CD8-positive, alpha-beta memory T cell (primary cell): ENCODE results near the gene GCSH. TPM values are rescaled to one million over a fixed set of nuclear protein-coding genes. Genes with fewer than 3 reads are reported as not detected.

ENCODE experiments used
- CTCF ChIA-PET: fragments of 350-600 bp; sonication (Branson Sonifier 250); formaldehyde crosslinking; loops from one replicate; lab custom pipeline; 2021; ENCODE audit warnings: antibody characterized with exemption; lab: Charles Lee
- POLR2A ChIA-PET: fragments of 350-600 bp; sonication (Branson Sonifier 250); formaldehyde crosslinking; loops from one replicate; lab custom pipeline; 2021; ENCODE audit warnings: antibody characterized with exemption; lab: Charles Lee
- DNase-seq, 5 donors: peaks; one replicate each; pipeline versions ENCODE4 v3.0.0 to v3.0.0-alpha.2; 2020 to 2022; ENCODE audit warnings: mixed read lengths in 1 of 5
- H3K27ac ChIP-seq: one replicate; pipeline ENCODE4 v1.7.0; 2013; ENCODE audit warnings: low read depth, mild to moderate bottlenecking, low read length, moderate library complexity
- H3K27me3 ChIP-seq: 2 replicates; pipeline ENCODE4 v1.7.0; 2013; ENCODE audit warnings: low read length, mild to moderate bottlenecking; ENCODE audit not compliant: insufficient read depth, poor library complexity, severe bottlenecking
- H3K36me3 ChIP-seq: 2 replicates; pipeline ENCODE4 v1.7.0; 2013; ENCODE audit warnings: mild to moderate bottlenecking, low read length, moderate library complexity; ENCODE audit not compliant: insufficient read depth
- H3K4me1 ChIP-seq: 2 replicates; pipeline ENCODE4 v1.7.0; 2013; ENCODE audit warnings: mild to moderate bottlenecking, low read length, moderate library complexity; ENCODE audit not compliant: insufficient read depth
- H3K4me3 ChIP-seq: 2 replicates; pipeline ENCODE4 v1.7.0; 2013; ENCODE audit warnings: mild to moderate bottlenecking, low read length
- H3K9me3 ChIP-seq: 2 replicates; pipeline ENCODE4 v1.7.0; 2013; ENCODE audit warnings: mild to moderate bottlenecking, low read length
- H3K27ac Mint-ChIP-seq, 8 donors: one replicate each; pipeline ENCODE4 v1.8.0; 2020 to 2021; ENCODE audit warnings: mixed read lengths in 8 of 8, mild to moderate bottlenecking in 6 of 8, inconsistent platforms in 3 of 8, moderate library complexity in 3 of 8
- H3K27me3 Mint-ChIP-seq, 2 donors: one replicate each; pipeline ENCODE4 v1.8.0; 2020 to 2021; ENCODE audit warnings: mixed read lengths in 2 of 2, mild to moderate bottlenecking in 1 of 2, moderate library complexity in 1 of 2
- H3K36me3 Mint-ChIP-seq, 3 donors: one replicate each; pipeline ENCODE4 v1.8.0; 2020 to 2021; ENCODE audit warnings: mixed read lengths in 3 of 3, inconsistent platforms in 1 of 3, mild to moderate bottlenecking in 1 of 3
- H3K4me1 Mint-ChIP-seq, 3 donors: one replicate each; pipeline ENCODE4 v1.8.0; 2020 to 2021; ENCODE audit warnings: mixed read lengths in 3 of 3, inconsistent platforms in 1 of 3, mild to moderate bottlenecking in 1 of 3
- H3K4me3 Mint-ChIP-seq, 7 donors: one replicate each; pipeline ENCODE4 v1.8.0; 2020 to 2021; ENCODE audit warnings: mixed read lengths in 7 of 7, mild to moderate bottlenecking in 6 of 7, moderate library complexity in 4 of 7, inconsistent platforms in 2 of 7
- H3K9me3 Mint-ChIP-seq, 5 donors: one replicate each; pipeline ENCODE4 v1.8.0; 2020 to 2022; ENCODE audit warnings: mixed read lengths in 5 of 5, mild to moderate bottlenecking in 3 of 5, moderate library complexity in 2 of 5, inconsistent platforms in 1 of 5
- polyA plus RNA-seq: library from polyadenylated mRNA; unstranded; fragments of 300-500 nt; fragmentation: Illumina TruSeq; gene quantifications from one replicate; pipeline ENCODE4 v1.2.3, GENCODE V29; 2021
- total RNA-seq, 2 experiments: library from RNA; stranded (reverse); gene quantifications; one replicate each; pipeline ENCODE4 v1.2.3, GENCODE V29; 2021

The GCSH gene
- total and polyA plus RNA-seq, 3 experiments from 2014 or later: 9.3 to 26.0 (median 23.4) TPM

DNA sequence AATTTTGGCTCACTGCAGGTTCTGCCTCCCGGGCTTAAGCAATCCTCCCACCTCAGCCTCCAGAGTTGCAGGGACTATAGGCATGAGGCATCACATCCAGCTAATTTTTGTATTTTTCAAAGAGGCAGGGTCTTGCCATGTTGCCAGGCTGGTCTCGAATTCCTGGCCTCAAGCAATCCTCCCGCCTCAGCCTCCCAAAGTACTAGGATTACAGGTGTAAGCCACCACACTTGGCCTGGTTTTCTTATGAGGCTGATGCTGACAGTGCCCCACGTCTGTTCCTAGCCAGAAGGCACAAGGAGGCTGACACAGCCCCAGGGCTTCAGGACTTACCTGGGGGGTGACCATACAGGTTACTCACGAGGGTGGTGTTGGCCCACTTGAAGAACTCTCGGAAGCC, 33.9 kb upstream of the GCSH start:
- no peaks in the 10 kb centered on the region for H3K9me3 ChIP-seq
- Mint-ChIP-seq H3K9me3 (no peaks in the 10 kb centered on the region), H3K36me3 (no peaks in the 10 kb centered on the region), H3K4me3 (no peak overlapping the region), H3K4me1 (no peaks in the 10 kb centered on the region), H3K27me3 (peaks cover 0 to 2% of the 10 kb centered on the region in 2 donors), H3K27ac (no peak overlapping the region)
- peaks cover 3% of the 10 kb centered on the region for H3K27me3 ChIP-seq
- ChIA-PET POLR2A (no interaction called here), CTCF (interaction anchor here (0.6 kb wide), 1 partner anchor 130 kb away, joined by 5 read pairs; no protein-coding TSS in a partner anchor)
- H3K4me3 ChIP-seq: no peak overlapping the region
- H3K4me1 ChIP-seq: no peaks in the 10 kb centered on the region
- no peaks in the 10 kb centered on the region for H3K36me3 ChIP-seq
- no peak overlapping the region for H3K27ac ChIP-seq
- DNase-seq: no peak

DNA sequence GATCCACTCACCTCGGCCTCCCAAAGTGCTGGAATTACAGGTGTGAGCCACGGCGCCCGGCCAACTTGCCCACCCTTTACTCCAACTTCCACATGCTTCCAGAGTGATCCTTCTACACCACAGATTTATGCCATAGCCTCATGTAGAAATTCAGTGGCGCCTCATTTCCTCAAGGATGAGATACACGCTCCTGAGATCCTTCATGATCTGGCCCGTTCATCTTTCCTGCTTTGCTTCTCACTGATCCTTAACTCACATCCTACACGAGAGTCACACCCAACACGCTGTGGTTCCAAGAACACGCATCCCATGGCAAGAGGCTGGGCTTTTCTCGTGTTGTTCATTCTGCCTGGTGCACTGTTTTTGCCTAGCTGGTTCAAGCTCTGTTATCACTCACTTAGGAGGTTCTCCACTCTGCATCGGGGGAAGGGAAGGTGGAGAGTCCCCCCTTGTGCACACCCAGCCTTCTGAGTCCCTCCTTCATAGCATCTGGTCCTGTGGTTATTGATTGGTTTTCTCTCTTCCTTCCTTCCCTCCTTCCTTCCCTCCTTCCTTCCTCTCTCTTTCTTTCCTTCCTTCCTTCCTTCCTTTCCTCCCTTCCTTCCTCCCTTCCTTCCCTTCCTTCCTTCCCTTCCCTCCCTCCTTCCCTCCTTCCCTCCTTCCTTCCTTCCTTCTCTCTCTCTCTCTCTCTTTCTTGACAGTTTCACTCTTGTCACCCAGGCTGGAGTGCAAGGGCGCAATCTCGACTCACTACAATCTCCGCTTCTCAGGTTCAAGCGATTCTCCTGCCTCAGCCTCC, 32.7 kb upstream of the GCSH start:
- no peaks in the 10 kb centered on the region for H3K36me3 Mint-ChIP-seq
- Histone ChIP-seq H3K4me1 (no peaks in the 10 kb centered on the region), H3K27ac (no peak overlapping the region), H3K4me3 (no peak overlapping the region), H3K36me3 (no peaks in the 10 kb centered on the region), H3K27me3 (peaks cover 3% of the 10 kb centered on the region), H3K9me3 (no peaks in the 10 kb centered on the region)
- no peak for DNase-seq
- ChIA-PET POLR2A (no interaction called here), CTCF (interaction anchor here (0.6 kb wide), 1 partner anchor 131 kb away, joined by 5 read pairs; no protein-coding TSS in a partner anchor)
- H3K4me1 Mint-ChIP-seq: no peaks in the 10 kb centered on the region
- no peak overlapping the region for H3K27ac Mint-ChIP-seq
- H3K27me3 Mint-ChIP-seq: peaks cover 0 to 4% of the 10 kb centered on the region in 2 donors
- H3K4me3 Mint-ChIP-seq: no peak overlapping the region
- H3K9me3 Mint-ChIP-seq: no peaks in the 10 kb centered on the region

DNA sequence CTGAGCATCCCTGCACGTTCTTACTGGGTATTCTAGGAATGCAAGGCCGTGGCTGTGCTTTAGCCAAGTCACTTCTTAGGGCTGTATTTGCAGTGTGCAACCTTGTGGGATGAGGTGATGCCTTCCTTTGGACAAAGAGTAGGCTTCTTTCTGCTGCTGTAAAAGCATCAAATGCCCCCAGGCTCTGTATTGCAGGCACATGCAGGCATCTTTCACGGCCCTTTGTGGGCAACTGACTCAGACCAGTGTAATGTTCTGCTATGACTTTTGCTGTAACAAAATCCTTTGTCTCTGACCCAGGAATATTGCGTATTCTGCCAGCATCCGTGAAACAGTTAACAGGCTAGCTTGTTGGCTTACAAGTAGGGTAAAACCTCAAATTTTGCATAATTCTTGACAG, 30.9 kb upstream of the GCSH start:
- peaks cover 3% of the 10 kb centered on the region for H3K27me3 ChIP-seq
- no peaks in the 10 kb centered on the region for H3K9me3 ChIP-seq
- POLR2A ChIA-PET: no interaction called here
- Mint-ChIP-seq H3K27ac (no peak overlapping the region), H3K4me3 (no peak overlapping the region), H3K9me3 (no peaks in the 10 kb centered on the region), H3K36me3 (no peaks in the 10 kb centered on the region), H3K27me3 (peaks cover 0 to 5% of the 10 kb centered on the region in 2 donors), H3K4me1 (no peaks in the 10 kb centered on the region)
- no peak overlapping the region for H3K27ac ChIP-seq
- no peak overlapping the region for H3K4me3 ChIP-seq
- no peaks in the 10 kb centered on the region for H3K4me1 ChIP-seq
- H3K36me3 ChIP-seq: no peaks in the 10 kb centered on the region
- no peak for DNase-seq
- CTCF ChIA-PET: no interaction called here

DNA sequence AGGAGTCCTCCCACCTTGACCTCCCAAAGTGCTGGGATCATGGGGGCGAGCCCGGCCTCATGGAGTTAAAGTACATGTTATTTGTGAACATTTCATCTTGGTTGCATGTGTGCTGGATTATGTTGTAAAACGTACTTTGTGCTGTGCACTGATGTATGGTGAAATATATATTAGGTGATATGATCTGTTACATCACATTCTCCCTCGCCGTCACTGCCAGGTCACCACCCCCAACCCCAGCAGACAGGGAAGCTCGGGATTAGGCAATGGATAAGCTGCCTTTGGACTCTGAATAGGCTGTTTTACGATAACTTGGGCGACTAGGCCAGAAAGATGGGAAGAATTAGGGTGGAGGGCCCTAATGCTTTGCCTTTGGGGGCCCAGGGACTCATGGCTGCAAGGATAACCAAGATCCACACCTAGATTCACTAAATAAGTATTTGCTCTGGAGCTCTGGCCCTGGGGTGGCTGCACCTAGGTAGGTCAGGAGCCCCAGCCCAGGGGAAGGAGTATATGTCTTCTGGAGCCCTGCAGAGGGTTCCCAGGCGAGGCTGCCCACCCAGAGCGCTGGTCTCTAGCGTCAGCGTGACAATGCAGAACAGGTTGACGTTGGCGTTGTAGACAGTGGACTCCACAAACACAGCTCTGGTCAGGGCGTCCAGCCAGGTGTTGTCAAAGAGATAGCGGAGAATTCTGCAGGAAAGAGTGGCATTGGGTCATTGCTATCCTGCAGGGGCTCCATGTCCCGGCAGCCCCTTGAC, 27.1 kb upstream of the GCSH start:
- Mint-ChIP-seq H3K27ac (no peak overlapping the region), H3K9me3 (no peaks in the 10 kb centered on the region)
- no peaks in the 10 kb centered on the region for H3K9me3 ChIP-seq

DNA sequence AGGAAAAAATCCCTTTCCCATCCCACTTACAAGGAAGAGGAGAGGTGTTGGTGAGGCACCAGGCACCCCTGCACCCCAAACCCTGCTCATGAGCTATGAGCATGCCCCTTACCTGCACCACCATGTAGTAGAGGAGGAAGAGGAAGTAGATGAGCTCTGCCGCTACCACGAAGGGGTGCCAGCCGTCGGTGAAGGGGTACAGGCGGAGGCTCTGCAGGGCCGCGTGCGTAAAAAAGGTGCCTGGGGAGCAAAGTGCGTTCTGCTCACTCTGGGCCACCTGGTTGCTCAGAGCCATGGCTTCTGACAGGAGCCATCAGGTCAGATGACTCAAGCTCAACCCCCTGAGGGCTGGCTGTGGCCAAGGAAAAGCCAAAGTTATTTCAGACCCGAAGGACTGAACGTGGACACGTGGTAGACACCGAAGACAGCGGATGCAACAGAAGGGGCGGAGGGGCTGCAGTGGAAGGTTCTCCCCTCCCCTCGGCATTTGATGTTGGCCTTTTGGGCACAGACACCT, 25.3 kb upstream of the GCSH start:
- H3K36me3 Mint-ChIP-seq: no peaks in the 10 kb centered on the region
- H3K27me3 Mint-ChIP-seq: peaks cover 13 to 14% of the 10 kb centered on the region in 2 donors
- no peak overlapping the region for H3K27ac Mint-ChIP-seq
- Histone ChIP-seq H3K4me3 (no peak overlapping the region), H3K4me1 (no peaks in the 10 kb centered on the region), H3K36me3 (no peaks in the 10 kb centered on the region), H3K27me3 (no peaks in the 10 kb centered on the region), H3K27ac (no peak overlapping the region), H3K9me3 (no peaks in the 10 kb centered on the region)
- DNase-seq: no peak
- H3K4me3 Mint-ChIP-seq: no peak overlapping the region
- POLR2A ChIA-PET: no interaction called here
- no peaks in the 10 kb centered on the region for H3K4me1 Mint-ChIP-seq
- CTCF ChIA-PET: no interaction called here
- H3K9me3 Mint-ChIP-seq: no peaks in the 10 kb centered on the region

More for the DNA sequence above, 27.1 kb upstream of the GCSH start:
- Histone ChIP-seq H3K4me1 (no peaks in the 10 kb centered on the region), H3K27me3 (no peaks in the 10 kb centered on the region), H3K27ac (no peak overlapping the region), H3K4me3 (no peak overlapping the region), H3K36me3 (no peaks in the 10 kb centered on the region)
- H3K27me3 Mint-ChIP-seq: peaks cover 13 to 14% of the 10 kb centered on the region in 2 donors
- ChIA-PET POLR2A (no interaction called here), CTCF (no interaction called here)
- no peak for DNase-seq
- no peaks in the 10 kb centered on the region for H3K4me1 Mint-ChIP-seq
- H3K4me3 Mint-ChIP-seq: no peak overlapping the region
- H3K36me3 Mint-ChIP-seq: no peaks in the 10 kb centered on the region

DNA sequence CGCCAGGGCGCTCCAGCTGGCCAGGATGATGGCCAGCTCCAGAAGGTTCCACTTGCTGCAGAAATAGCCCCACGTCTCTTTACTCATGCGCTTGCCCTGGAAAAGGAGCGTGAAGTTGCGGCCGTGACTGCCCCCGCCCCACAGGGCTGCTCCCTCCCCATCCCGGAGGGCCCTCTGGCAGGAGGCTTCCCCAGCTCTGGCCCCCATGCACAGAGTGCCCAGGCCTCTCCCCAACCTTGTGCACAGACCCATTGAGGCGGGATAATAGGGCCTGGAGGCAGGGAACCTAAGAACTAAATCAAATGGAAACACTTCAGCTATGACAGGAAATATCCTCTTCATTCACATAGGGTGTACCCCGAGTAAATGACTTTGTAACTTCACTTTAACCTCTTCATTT, 21.2 kb upstream of the GCSH start:
- no peak for DNase-seq
- Mint-ChIP-seq H3K36me3 (no peaks in the 10 kb centered on the region), H3K27ac (no peak overlapping the region), H3K4me1 (no peaks in the 10 kb centered on the region), H3K27me3 (peaks cover 17% of the 10 kb centered on the region in 2 donors), H3K4me3 (no peak overlapping the region), H3K9me3 (no peaks in the 10 kb centered on the region)
- no peaks in the 10 kb centered on the region for H3K36me3 ChIP-seq
- H3K27ac ChIP-seq: no peak overlapping the region
- no peaks in the 10 kb centered on the region for H3K27me3 ChIP-seq
- H3K4me3 ChIP-seq: no peak overlapping the region
- no peaks in the 10 kb centered on the region for H3K4me1 ChIP-seq
- H3K9me3 ChIP-seq: no peaks in the 10 kb centered on the region
- CTCF ChIA-PET: no interaction called here
- POLR2A ChIA-PET: no interaction called here

DNA sequence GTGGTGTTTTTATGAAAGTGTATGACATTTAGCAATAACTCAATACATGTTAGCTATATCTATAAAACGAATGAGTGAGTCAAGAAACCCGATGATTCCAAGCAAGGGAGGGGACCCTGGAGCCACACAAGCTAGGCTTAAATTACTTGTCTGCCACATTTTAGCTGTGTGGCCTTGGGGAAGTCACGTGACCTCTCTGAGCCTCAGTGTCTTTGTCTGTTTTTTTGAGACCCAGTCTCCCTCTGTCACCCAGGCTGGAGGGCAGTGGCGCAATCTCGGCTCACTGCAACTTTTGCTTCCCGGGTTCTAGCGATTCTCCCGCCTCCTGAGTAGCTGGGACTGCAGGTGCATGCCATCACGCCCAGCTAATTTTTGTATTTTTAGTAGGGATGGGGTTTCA, 20.1 kb upstream of the GCSH start:
- Histone ChIP-seq H3K27me3 (no peaks in the 10 kb centered on the region), H3K9me3 (no peaks in the 10 kb centered on the region), H3K4me3 (no peak overlapping the region), H3K36me3 (no peaks in the 10 kb centered on the region), H3K27ac (no peak overlapping the region), H3K4me1 (no peaks in the 10 kb centered on the region)
- Mint-ChIP-seq H3K27ac (no peak overlapping the region), H3K9me3 (no peaks in the 10 kb centered on the region), H3K36me3 (no peaks in the 10 kb centered on the region), H3K4me1 (no peaks in the 10 kb centered on the region), H3K4me3 (no peak overlapping the region), H3K27me3 (peaks cover 19 to 21% of the 10 kb centered on the region in 2 donors)
- POLR2A ChIA-PET: no interaction called here
- CTCF ChIA-PET: no interaction called here
- no peak for DNase-seq

DNA sequence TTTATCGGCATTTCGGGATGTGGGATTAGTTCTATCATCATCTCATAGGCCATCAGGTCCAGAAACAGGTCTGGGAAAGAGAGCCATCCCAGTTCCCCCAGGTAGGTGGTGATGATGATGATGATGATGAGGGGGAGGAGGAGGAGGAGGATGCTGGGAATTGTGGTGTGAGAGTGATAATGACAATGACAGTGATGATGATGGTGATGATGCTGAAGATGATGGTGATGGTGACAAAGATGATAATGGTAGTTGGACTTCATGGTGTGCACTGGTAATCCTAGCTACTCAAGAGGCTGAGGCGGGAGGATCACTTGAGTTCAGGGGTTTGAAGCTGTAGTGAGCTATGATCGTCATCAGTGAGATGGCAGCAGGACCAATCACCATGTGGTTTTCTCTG, 16.3 kb upstream of the GCSH start:
- Histone ChIP-seq H3K9me3 (no peaks in the 10 kb centered on the region), H3K4me1 (no peaks in the 10 kb centered on the region), H3K4me3 (no peak overlapping the region), H3K36me3 (no peaks in the 10 kb centered on the region), H3K27ac (no peak overlapping the region), H3K27me3 (no peaks in the 10 kb centered on the region)
- H3K4me1 Mint-ChIP-seq: no peaks in the 10 kb centered on the region
- H3K27ac Mint-ChIP-seq: no peak overlapping the region
- no peak overlapping the region for H3K4me3 Mint-ChIP-seq
- peaks cover 9 to 27% of the 10 kb centered on the region in 2 donors for H3K27me3 Mint-ChIP-seq
- POLR2A ChIA-PET: no interaction called here
- CTCF ChIA-PET: no interaction called here
- no peaks in the 10 kb centered on the region for H3K36me3 Mint-ChIP-seq
- DNase-seq: no peak
- no peaks in the 10 kb centered on the region for H3K9me3 Mint-ChIP-seq
